NT2/D1 (cell line): Measurements from ENCODE around the gene ZBTB20.

ENCODE experiments used
- DNase-seq: peaks from one replicate; pipeline ENCODE4 v3.0.0-alpha.2; 2011; ENCODE audit warnings: low read depth, low spot score
- H3K27me3 ChIP-seq: 2 replicates; pipeline ENCODE4 v1.6.0; 2011; ENCODE audit warnings: mild to moderate bottlenecking; ENCODE audit not compliant: insufficient read length, insufficient read depth
- H3K36me3 ChIP-seq: 2 replicates; pipeline ENCODE4 v1.6.1; 2011; ENCODE audit warnings: mild to moderate bottlenecking, low read length, mixed read lengths; ENCODE audit not compliant: insufficient read depth, insufficient read length
- H3K4me1 ChIP-seq: 2 replicates; pipeline ENCODE4 v1.5.1; 2011; ENCODE audit not compliant: insufficient read depth, insufficient read length
- H3K4me3 ChIP-seq: 2 replicates; pipeline ENCODE4 v1.5.1; 2011; ENCODE audit warnings: low read depth; ENCODE audit not compliant: insufficient read length
- H3K9ac ChIP-seq: 2 replicates; pipeline ENCODE4 v1.6.0; 2011; ENCODE audit warnings: low read depth; ENCODE audit not compliant: insufficient read length
- H3K9me3 ChIP-seq: 2 replicates; pipeline ENCODE4 v1.5.1; 2011; ENCODE audit warnings: mild to moderate bottlenecking, low read length; ENCODE audit not compliant: insufficient read depth
- SUZ12 ChIP-seq: IDR thresholded peaks from 2 replicates; pipeline ENCODE4 v1.6.1; 2011; ENCODE audit not compliant: insufficient read length, insufficient read depth; ENCODE audit errors: extremely low read depth
- YY1 ChIP-seq: IDR thresholded peaks from 2 replicates; pipeline ENCODE4 v1.6.1; 2011; ENCODE audit not compliant: insufficient read length, insufficient read depth
- ZNF274 ChIP-seq: IDR thresholded peaks from 2 replicates; pipeline ENCODE4 v1.6.1; 2011; ENCODE audit warnings: mild to moderate bottlenecking, low read depth, low read length

The ZBTB20 gene

DNA sequence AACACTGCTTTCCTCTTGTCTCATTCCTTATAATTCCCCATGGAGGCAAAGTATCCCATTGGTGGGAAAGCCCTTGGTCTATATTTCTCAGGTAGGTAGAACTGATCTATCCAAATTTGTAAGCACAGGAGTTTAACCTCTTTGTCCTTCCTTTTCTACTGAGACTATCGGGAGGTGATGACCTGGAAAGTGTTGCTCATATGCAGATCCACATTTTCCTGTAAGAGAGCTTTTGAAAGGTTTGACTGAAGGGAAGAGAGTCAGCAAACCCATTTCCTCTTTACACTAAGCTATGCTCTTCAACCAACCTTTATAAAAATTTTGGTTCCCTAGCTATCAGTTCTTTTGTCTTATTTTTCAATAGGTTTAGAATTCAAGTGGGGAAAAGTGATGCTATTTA lies 652.6 kb downstream of the ZBTB20 start:
- DNase-seq: no peak
- Histone ChIP-seq H3K9me3 (no peaks in the 10 kb centered on the region), H3K9ac (no peak overlapping the region), H3K4me3 (no peak overlapping the region), H3K36me3 (no peaks in the 10 kb centered on the region), H3K27me3 (no peaks in the 10 kb centered on the region), H3K4me1 (peaks cover 3% of the 10 kb centered on the region)
- TF ChIP-seq YY1 (no peak), ZNF274 (no peak), SUZ12 (no peak)

- TF ChIP-seq YY1 (no peak), ZNF274 (no peak), SUZ12 (no peak)
- Histone ChIP-seq H3K27me3 (no peaks in the 10 kb centered on the region), H3K4me3 (no peak overlapping the region), H3K9me3 (no peaks in the 10 kb centered on the region), H3K36me3 (no peaks in the 10 kb centered on the region), H3K9ac (no peak overlapping the region), H3K4me1 (no peaks in the 10 kb centered on the region)
- DNase-seq: no peak
Observed at GRCh38 chr3:114490829-114491228, 656.3 kb downstream of the ZBTB20 start.

DNA sequence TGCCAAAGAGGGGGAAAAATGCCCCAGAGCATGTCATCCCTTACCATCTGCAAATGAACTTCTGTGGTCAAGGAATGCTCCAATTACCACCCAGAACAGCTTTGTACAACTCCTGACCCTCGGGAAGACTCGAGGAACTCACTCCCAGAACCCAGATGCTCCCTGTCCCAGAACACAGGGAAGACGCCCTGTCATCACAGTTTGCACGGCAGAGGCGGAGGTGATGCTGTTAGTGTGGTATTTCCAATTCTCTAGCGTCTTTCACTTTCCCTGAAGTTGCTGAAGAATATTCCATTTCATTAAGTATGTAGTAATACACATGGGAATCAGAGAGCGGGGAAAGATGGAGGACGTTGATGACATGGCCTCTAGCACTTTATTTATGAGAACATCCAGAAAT lies 659.6 kb downstream of the ZBTB20 start:
- Histone ChIP-seq H3K4me1 (no peaks in the 10 kb centered on the region), H3K4me3 (no peak overlapping the region), H3K9me3 (no peaks in the 10 kb centered on the region), H3K9ac (no peak overlapping the region), H3K27me3 (no peaks in the 10 kb centered on the region), H3K36me3 (no peaks in the 10 kb centered on the region)
- no peak for DNase-seq
- TF ChIP-seq SUZ12: no peak
- no peak for TF ChIP-seq YY1
- no peak for TF ChIP-seq ZNF274

- Histone ChIP-seq H3K27me3 (no peaks in the 10 kb centered on the region), H3K36me3 (no peaks in the 10 kb centered on the region), H3K4me3 (no peak overlapping the region), H3K4me1 (no peaks in the 10 kb centered on the region), H3K9me3 (no peaks in the 10 kb centered on the region), H3K9ac (no peak overlapping the region)
- TF ChIP-seq SUZ12 (no peak), ZNF274 (no peak), YY1 (no peak)
- DNase-seq: no peak
Observed at GRCh38 chr3:114484919-114485318, 662.2 kb downstream of the ZBTB20 start.

DNA sequence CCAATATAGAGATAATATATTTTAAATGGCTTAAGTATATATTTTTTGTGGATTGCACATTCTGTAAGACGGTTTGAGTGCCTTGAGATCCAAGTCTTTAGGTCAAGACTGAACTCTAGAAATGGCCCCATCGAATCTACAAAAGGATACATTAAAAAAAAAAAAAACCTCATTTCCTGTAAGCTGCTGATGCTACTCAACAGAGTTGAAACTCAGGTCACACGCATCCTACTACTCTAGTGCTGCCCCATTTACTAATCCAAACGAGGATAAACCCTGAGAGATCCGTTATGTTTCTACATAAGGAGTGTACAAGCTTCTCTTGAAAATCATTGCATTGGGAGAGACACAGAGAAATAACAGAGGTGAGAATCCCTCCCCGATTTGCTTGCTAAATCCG lies 666.0 kb downstream of the ZBTB20 start:
- no peaks in the 10 kb centered on the region for H3K27me3 ChIP-seq
- no peak overlapping the region for H3K4me3 ChIP-seq
- DNase-seq: no peak
- no peaks in the 10 kb centered on the region for H3K9me3 ChIP-seq
- no peak overlapping the region for H3K9ac ChIP-seq
- TF ChIP-seq ZNF274 (no peak), YY1 (no peak), SUZ12 (no peak)
- no peaks in the 10 kb centered on the region for H3K4me1 ChIP-seq
- H3K36me3 ChIP-seq: no peaks in the 10 kb centered on the region

DNA sequence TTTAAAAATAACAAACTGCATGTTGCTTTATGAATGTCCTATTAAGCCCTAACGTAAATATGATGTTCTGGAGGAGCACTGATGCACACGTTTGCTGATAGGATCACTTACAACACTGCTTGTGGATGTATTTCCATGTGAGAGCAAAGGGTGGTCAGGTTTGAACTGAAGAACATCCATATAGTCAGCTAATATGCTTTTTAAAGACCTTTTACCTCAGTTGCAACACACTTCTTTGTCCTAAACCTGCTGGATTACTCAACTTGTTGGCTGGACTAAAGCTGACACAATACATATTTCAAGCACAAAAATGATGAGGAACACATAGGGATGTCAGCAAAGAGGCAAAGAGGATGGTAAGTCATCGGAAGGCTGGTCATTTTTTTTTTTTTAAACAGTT lies 666.6 kb downstream of the ZBTB20 start:
- no peak overlapping the region for H3K4me3 ChIP-seq
- H3K9me3 ChIP-seq: no peaks in the 10 kb centered on the region
- DNase-seq: no peak
- no peaks in the 10 kb centered on the region for H3K36me3 ChIP-seq
- H3K9ac ChIP-seq: no peak overlapping the region
- H3K4me1 ChIP-seq: no peaks in the 10 kb centered on the region
- no peaks in the 10 kb centered on the region for H3K27me3 ChIP-seq
- TF ChIP-seq YY1 (no peak), ZNF274 (no peak), SUZ12 (no peak)

GRCh38 chr3:114478801-114479200 lies 668.3 kb downstream of the ZBTB20 start:
- TF ChIP-seq YY1 (no peak), SUZ12 (no peak), ZNF274 (no peak)
- no peak overlapping the region for H3K9ac ChIP-seq
- H3K4me1 ChIP-seq: no peaks in the 10 kb centered on the region
- no peaks in the 10 kb centered on the region for H3K27me3 ChIP-seq
- no peaks in the 10 kb centered on the region for H3K36me3 ChIP-seq
- DNase-seq: no peak
- H3K9me3 ChIP-seq: no peaks in the 10 kb centered on the region
- no peak overlapping the region for H3K4me3 ChIP-seq

DNA sequence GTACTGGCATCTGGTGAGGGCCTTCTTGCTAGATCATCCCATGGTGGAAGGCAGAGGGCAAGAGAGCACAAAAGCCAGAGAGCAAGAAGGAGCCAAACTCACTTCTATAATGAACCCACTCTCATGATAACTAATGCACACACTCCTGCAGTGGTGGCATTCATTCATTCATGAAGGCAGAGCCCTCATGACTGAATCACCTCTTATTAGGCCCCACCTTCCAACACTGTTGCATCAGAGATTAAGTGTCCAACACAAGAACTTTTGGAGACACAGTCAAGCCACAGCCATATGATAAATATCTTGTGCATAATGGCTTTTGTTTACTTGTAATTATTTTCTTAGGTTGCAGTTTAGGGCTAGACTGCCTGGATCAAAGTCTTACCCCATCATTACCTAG lies 670.6 kb downstream of the ZBTB20 start:
- Histone ChIP-seq H3K4me1 (no peaks in the 10 kb centered on the region), H3K36me3 (no peaks in the 10 kb centered on the region), H3K4me3 (no peak overlapping the region), H3K9me3 (no peaks in the 10 kb centered on the region), H3K27me3 (no peaks in the 10 kb centered on the region), H3K9ac (no peak overlapping the region)
- DNase-seq: no peak
- no peak for TF ChIP-seq SUZ12
- TF ChIP-seq ZNF274: no peak
- no peak for TF ChIP-seq YY1
